ENCODE measurements around the gene PPP1R16B.

PPP1R16B gene

DNA sequence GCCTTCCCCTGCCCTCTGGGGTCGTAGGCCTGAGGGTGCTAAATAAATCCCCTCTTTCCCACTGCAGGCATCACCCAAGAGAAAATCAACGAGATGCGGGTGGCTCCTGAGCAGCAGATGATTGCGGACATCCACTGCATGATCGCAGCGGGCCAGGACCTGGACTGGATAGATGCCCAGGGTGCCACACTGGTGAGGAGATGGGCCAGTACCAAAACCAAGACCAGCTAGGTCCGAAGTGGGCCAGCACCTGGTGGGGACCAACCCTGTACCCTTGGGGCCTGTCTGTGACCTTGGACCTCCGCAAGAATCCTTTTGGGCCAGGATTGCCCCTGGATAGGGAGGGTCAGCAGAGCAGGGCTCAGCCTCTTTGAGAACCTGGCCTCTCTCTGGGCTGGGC is 97.1 kb downstream of the PPP1R16B start:
- no peak for DNase-seq

GRCh38 chr20:38903335-38903734 is 97.8 kb downstream of the PPP1R16B start:
- no peak for DNase-seq

DNA sequence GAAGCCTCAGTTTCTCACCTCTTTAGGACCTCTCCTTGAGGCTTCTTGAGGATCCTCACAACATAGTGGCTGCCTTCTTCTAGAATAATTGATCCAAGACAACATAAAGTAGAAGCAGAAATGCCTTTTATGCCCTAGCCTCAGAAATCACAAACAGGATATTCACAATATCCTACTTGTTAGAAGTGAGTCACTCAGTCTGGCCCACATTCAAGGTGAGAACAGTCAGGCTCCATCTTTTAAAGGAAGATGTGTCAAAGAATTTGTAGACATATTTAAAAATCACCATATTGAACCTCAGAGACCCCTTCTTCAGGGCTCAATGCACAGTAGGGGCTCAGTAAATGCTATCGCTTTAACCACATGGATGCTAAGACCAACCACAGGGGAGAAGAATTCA is 99.9 kb downstream of the PPP1R16B start:
- DNase-seq, result no peak

GRCh38 chr20:38907918-38908677 is 102.6 kb downstream of the PPP1R16B start:
- no peak for DNase-seq

- DNase-seq, result no peak
Observed at GRCh38 chr20:38915355-38915754, 109.9 kb downstream of the PPP1R16B start.

DNA sequence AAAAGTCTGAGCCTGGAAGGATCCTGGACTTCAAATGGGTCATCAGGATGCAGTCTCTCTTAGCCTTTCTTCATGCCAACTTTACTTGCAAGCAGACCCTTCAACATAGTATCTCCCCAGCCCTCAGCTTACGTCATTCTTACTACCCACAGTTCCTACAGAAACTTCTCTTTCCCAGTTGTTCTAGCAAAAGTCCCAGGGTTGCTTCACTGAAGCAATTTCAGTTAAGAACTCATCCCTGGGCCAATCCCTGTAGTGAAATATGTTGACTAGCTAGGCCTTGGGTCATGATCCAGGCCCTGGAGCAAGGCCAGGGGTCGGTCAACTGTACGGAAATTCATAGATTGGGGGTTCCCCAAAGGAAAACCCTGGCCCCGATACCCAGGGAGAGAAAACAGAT is 112.2 kb downstream of the PPP1R16B start:
- DNase-seq, result no peak

DNA sequence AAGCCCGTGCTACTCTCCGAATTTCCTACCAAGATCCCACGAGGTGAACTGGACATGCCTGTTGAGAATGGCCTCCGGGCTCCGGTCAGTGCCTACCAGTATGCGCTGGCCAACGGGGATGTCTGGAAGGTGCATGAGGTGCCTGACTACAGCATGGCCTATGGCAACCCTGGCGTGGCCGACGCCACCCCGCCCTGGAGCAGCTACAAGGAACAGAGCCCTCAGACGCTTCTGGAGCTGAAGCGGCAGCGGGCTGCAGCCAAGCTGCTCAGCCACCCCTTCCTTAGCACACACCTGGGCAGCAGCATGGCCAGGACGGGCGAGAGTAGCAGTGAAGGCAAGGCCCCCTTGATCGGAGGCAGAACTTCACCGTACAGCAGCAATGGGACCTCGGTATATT is 112.7 kb downstream of the PPP1R16B start:
- no peak for DNase-seq

GRCh38 chr20:38919683-38920082 is 114.2 kb downstream of the PPP1R16B start:
- DNase-seq, result no peak

GRCh38 chr20:38920411-38920810 is 114.9 kb downstream of the PPP1R16B start:
- no peak for DNase-seq

DNA sequence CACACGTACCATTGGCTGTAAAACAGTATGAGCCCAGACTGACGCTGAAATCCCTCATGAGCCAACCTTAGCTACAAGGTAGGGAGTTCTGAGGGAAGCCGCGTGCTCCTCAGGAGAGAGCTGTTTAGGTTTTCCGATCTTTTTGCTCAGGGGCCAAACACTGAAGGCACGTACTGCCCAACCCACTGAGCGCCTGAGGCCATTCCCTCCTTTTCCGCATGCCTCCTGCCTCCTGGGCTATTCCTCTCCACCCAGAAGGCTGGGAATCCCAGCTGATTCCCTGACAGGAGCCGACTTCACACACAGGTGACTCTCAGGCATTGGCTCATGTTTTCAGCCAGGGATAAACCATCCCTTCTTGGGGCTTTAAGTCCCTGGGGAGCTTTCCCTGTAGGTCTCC is 115.4 kb downstream of the PPP1R16B start:
- no peak for DNase-seq

- no peak for DNase-seq
Observed at GRCh38 chr20:38924718-38925117, 119.2 kb downstream of the PPP1R16B start.

DNA sequence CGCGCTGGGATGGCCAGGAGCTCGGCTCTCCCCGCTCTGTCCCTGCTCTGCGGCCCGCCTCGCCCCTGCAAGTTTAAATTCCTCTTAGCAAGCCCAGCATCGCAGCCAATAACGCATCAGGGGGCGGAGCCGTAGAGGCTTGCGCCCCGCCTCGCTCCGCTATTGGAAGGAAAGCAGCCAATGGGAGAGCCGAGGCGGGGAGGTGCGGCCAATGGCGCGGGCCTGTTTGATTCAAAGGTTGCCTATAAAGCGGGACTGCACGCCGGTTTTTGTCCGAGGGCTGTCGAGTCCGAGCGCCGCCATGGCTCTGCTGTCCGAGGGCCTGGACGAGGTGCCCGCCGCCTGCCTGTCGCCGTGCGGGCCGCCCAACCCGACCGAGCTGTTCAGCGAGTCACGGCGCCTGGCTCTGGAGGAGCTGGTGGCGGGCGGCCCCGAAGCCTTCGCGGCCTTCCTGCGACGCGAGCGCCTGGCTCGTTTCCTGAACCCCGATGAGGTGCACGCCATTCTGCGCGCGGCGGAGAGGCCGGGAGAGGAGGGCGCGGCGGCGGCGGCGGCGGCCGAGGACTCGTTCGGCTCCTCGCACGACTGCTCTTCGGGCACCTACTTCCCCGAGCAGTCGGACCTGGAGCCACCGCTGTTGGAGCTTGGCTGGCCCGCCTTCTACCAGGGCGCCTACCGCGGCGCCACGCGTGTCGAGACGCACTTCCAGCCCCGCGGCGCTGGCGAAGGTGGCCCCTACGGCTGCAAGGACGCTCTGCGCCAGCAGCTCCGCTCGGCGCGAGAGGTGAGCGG is 120.8 kb downstream of the PPP1R16B start, which contains the start of gene FAM83D:
Gene FAM83D (plus strand): TSS at position 276 of the 792 bp plus-strand sequence. CDS start 26 bp downstream, at position 302.
- peak; percentile 90 for DNase-seq

GRCh38 chr20:38926934-38927616 is 121.6 kb downstream of the PPP1R16B start:
- DNase-seq, result no peak

- DNase-seq, result no peak
Observed at GRCh38 chr20:38927902-38928578, 122.5 kb downstream of the PPP1R16B start.

DNA sequence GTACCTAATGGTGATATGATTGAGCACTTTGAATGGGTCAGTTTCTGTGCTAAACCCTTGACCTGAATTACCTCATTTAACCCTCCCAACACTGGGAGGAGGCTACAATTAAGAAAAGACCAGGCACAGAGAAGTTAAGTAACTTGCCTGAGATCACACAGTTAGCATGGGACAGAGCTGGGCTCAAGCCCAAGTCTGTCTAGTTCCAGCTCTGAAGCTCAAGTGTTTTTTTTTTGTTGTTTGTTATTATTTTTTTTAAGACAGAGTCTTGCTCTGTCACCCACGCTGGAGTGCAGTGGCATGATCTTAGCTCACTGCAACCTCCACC is 124.7 kb downstream of the PPP1R16B start:
- no peak for DNase-seq

DNA sequence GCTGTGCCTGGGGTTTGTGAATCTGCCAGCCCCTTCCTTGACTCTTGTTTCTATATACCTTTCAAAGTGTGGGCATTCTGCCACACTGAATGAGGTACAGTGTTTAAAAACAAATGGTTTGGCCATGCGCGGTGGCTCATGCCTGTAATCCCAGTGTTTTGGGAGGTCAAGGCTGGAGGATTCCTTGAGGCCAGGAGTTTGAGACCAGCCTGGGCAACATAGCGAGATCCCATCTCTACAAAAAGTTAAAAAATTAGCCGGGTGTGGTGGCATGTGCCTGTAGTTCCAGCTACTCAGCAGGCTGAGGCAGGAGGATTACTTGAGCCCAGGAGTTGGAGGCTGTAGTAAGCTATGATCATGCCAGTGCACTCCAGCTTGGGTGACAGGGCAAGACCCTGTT is 126.5 kb downstream of the PPP1R16B start:
- DNase-seq, result no peak

DNA sequence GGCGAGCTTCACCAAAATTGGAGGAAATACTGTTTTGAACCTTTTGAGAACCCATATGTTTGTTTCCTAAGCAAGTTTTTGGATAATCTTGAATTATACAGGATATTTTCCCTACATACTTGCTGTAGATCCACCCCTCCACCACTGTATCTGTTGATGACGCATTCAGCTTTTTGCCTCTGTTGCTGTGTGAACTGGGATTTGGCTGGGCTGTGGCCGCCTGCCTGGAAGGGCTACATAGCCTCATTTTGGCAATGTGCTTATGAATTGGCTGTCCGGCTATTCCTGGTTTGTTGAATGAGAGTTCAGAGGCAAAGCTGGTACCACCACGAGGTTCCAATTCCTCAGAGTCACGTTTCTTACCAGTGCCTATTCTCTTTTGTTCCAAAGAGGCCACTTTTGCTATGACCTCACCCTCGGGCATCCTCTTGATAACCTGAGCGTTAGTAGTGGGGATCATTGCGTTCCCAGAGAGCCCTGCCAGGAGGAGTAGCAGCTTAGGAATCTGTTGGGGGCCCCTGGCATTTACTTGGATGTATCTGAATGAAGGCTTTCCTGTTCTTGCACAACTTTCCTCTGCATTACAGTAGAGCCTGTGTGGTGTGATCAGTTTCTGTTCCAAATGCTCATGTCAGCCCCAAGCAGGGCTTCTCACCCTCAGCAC is 127.1 kb downstream of the PPP1R16B start:
- no peak for DNase-seq

DNA sequence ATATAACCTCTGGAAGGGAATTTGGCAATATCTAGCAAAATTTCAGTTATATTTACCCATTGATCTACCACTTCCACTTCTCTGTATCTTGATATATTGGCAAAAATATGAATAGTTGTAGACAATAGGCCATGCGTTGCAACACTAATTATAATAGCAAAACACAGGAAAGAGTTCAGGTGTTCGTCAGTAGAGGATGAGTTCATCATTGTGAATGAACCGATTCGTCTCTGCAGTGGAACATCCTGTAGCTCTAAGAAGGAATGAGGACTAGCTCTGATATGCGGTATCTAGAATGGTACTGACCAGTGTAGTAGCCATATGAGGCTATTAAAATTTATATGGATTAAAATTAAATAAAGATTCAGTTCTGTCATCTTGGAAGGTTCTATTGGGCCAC is 129.0 kb downstream of the PPP1R16B start:
- DNase-seq, result no peak

DNA sequence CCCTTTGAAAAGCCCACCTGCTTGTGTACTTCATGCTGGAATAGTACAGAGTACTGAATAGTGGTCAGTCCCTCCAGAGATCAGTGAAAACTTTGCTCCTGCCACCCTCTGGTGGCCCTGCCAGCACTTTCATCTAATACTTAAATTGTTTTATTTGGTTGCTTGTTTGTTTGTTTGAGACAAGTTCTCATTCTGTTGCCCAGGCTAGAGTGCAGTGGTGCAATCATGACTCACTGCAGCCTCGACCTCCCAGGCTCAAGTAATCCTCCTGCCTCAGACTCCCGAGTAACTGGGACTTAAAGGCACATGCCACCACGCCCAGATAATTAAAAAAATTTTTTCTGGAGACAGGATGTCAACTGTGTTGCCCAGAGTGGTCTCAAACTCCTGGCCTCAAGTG is 129.8 kb downstream of the PPP1R16B start:
- DNase-seq, result no peak

GRCh38 chr20:38935967-38936407 is 130.5 kb downstream of the PPP1R16B start:
- DNase-seq, result no peak

DNA sequence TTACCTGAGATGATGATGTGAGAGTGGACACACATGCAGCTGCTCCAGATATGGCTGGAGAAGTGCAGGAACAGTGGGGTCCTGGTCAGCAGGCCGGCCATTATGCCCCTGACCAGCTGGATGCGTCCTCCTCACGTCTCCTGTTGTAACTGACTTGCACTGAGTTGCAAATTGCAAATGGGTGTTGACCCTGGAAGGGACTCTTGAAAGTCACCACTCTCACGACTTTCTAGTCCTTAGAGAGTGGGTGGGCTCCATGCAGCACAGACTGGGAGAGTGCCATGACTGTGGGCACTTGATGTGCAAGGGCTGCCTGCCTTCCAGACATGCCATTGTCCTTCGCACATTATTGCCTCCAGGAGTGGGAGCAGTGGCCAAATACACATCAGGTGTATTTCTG is 131.5 kb downstream of the PPP1R16B start:
- DNase-seq, result no peak

GRCh38 chr20:38937978-38938473 is 132.5 kb downstream of the PPP1R16B start:
- DNase-seq, result no peak

Data from activated CD8-positive, alpha-beta memory T cell treated with anti-CD3 and anti-CD28 coated beads, Interleukin-2, amount 50 U/mL, for 4 hours (primary cell).